ENCODE data around the gene GNAT1. TPM values are rescaled to one million over a fixed set of nuclear protein-coding genes. Genes with fewer than 3 reads are reported as not detected.

The GNAT1 gene
- total RNA-seq, 2 experiments from 2014 or later, result not detected

DNA sequence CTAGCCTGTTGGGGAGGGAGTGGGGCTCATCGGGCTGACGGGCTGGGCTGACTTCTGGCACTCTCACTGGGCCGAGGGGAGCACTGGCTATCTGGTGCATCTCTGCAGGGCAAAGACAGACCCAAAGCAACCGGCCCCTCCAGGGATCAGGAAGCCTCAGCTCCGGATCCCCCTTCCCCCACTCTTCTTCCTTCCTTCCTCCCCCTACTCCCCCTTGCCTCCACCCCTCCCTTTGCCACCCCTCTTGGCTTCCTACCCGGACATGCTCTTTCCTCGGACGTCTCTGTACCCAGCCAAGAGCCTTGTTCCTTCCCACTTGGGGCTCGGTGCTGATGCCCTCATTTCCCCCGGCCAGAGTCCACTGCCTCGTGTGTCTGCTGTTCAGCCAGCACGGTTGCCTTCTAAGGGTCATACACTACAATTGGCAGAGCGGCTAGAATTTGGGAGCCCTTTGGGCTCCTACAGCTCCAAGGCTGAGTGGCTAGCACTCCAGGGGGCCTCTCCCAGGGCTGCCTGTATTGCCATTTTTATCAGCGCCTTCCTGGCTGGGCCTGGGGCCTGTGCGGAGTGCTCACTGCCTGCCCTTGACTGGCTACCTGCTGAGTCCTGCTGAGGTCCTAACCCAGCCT is 25.4 kb upstream of the GNAT1 start:
- Histone ChIP-seq H3K27ac (ENCODE audit: low read depth, low read length, poor library complexity, severe bottlenecking) (no peak overlapping the region), H3K4me2 (ENCODE audit: low read length) (no peak overlapping the region), H4K20me1 (ENCODE audit: insufficient read depth, low read length) (no peaks in the 10 kb centered on the region), H3K36me3 (ENCODE audit: insufficient read depth, low read length) (no peaks in the 10 kb centered on the region), H3K4me3 (ENCODE audit: low read depth, low read length, poor library complexity, severe bottlenecking) (no peak overlapping the region), H3K9me3 (ENCODE audit: low read length) (no peaks in the 10 kb centered on the region), H3K9me2 (ENCODE audit: insufficient read depth, low read length) (no peaks in the 10 kb centered on the region), H3K79me2 (ENCODE audit: insufficient read depth, low read depth, low read length) (no peaks in the 10 kb centered on the region), H2AFZ (ENCODE audit: low read length) (no peak overlapping the region), H3K4me1 (ENCODE audit: insufficient read depth, low read length, poor library complexity, severe bottlenecking) (no peaks in the 10 kb centered on the region)
- POLR2A ChIA-PET, result no interaction called here
- no peak for DNase-seq (ENCODE audit: low spot score)
- TF ChIP-seq EZH2phosphoT487 (IDR thresholded peaks at IDR 0.05; ENCODE audit: borderline replicate concordance, low read depth, low read length), result no peak
- TF ChIP-seq, protein P1, sequence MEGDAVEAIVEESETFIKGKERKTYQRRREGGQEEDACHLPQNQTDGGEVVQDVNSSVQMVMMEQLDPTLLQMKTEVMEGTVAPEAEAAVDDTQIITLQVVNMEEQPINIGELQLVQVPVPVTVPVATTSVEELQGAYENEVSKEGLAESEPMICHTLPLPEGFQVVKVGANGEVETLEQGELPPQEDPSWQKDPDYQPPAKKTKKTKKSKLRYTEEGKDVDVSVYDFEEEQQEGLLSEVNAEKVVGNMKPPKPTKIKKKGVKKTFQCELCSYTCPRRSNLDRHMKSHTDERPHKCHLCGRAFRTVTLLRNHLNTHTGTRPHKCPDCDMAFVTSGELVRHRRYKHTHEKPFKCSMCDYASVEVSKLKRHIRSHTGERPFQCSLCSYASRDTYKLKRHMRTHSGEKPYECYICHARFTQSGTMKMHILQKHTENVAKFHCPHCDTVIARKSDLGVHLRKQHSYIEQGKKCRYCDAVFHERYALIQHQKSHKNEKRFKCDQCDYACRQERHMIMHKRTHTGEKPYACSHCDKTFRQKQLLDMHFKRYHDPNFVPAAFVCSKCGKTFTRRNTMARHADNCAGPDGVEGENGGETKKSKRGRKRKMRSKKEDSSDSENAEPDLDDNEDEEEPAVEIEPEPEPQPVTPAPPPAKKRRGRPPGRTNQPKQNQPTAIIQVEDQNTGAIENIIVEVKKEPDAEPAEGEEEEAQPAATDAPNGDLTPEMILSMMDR (conservative IDR thresholded peaks at IDR 0.05; ENCODE audit: low read length), result no peak
- intact Hi-C loops (cut with micrococcal nuclease; ENCODE audit: unreplicated experiment), result no loop called here
- CTCF ChIA-PET (ENCODE audit: unreplicated experiment), result no interaction called here
- BruUV-seq (replicated peaks), result no TSS peak

DNA sequence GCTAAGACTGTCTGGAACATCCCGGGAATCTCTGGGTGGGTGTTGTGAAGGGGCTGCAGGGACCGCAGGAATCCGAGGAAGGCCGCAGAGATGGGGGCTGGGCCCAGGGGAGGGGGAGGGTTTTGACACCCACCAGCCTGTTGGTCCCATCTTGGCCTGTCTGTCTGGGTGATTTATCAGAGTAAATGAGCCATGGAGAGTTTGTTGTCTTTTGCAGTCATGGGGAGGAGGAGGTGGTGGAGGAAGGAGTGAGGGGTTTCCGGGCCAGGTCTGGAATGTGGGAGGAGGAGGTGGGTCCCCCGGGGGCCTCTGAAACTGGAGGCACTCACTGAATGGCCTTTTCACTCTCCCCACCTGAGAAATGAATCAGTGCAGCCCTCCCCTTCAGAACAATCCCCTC is 24.8 kb upstream of the GNAT1 start:
- Histone ChIP-seq H3K9me3 (ENCODE audit: low read length) (no peaks in the 10 kb centered on the region), H3K36me3 (ENCODE audit: insufficient read depth, low read length) (no peaks in the 10 kb centered on the region), H4K20me1 (ENCODE audit: insufficient read depth, low read length) (no peaks in the 10 kb centered on the region), H2AFZ (ENCODE audit: low read length) (no peak overlapping the region), H3K4me2 (ENCODE audit: low read length) (no peak overlapping the region), H3K9me2 (ENCODE audit: insufficient read depth, low read length) (no peaks in the 10 kb centered on the region), H3K27ac (ENCODE audit: low read depth, low read length, poor library complexity, severe bottlenecking) (no peak overlapping the region), H3K79me2 (ENCODE audit: insufficient read depth, low read depth, low read length) (no peaks in the 10 kb centered on the region), H3K4me3 (ENCODE audit: low read depth, low read length, poor library complexity, severe bottlenecking) (no peak overlapping the region), H3K4me1 (ENCODE audit: insufficient read depth, low read length, poor library complexity, severe bottlenecking) (no peaks in the 10 kb centered on the region)
- DNase-seq (ENCODE audit: low spot score), result no peak
- intact Hi-C loops (cut with micrococcal nuclease; ENCODE audit: unreplicated experiment), result no loop called here
- CTCF ChIA-PET (ENCODE audit: unreplicated experiment), result no interaction called here
- POLR2A ChIA-PET, result no interaction called here
- no TSS peak for BruUV-seq (replicated peaks)
- TF ChIP-seq, protein P1 (conservative IDR thresholded peaks at IDR 0.05; ENCODE audit: low read length), result no peak
- TF ChIP-seq EZH2phosphoT487 (IDR thresholded peaks at IDR 0.05; ENCODE audit: borderline replicate concordance, low read depth, low read length), result no peak

GRCh38 chr3:50167069-50167840 is 24.2 kb upstream of the GNAT1 start:
- POLR2A ChIA-PET, result interaction anchor here (0.6 kb wide), 1 partner anchor 13 kb away, joined by 3 read pairs; no protein-coding TSS in a partner anchor
- BruUV-seq (replicated peaks), result no TSS peak
- Histone ChIP-seq H3K79me2 (ENCODE audit: insufficient read depth, low read depth, low read length) (no peaks in the 10 kb centered on the region), H2AFZ (ENCODE audit: low read length) (no peak overlapping the region), H3K36me3 (ENCODE audit: insufficient read depth, low read length) (no peaks in the 10 kb centered on the region), H3K4me2 (ENCODE audit: low read length) (no peak overlapping the region), H3K4me1 (ENCODE audit: insufficient read depth, low read length, poor library complexity, severe bottlenecking) (no peaks in the 10 kb centered on the region), H3K9me2 (ENCODE audit: insufficient read depth, low read length) (no peaks in the 10 kb centered on the region), H4K20me1 (ENCODE audit: insufficient read depth, low read length) (no peaks in the 10 kb centered on the region), H3K9me3 (ENCODE audit: low read length) (no peaks in the 10 kb centered on the region), H3K27ac (ENCODE audit: low read depth, low read length, poor library complexity, severe bottlenecking) (no peak overlapping the region), H3K4me3 (ENCODE audit: low read depth, low read length, poor library complexity, severe bottlenecking) (no peak overlapping the region)
- intact Hi-C loops (cut with micrococcal nuclease; ENCODE audit: unreplicated experiment), result no loop called here
- TF ChIP-seq EZH2phosphoT487 (IDR thresholded peaks at IDR 0.05; ENCODE audit: borderline replicate concordance, low read depth, low read length), result no peak
- TF ChIP-seq, protein P1 (conservative IDR thresholded peaks at IDR 0.05; ENCODE audit: low read length), result no peak
- CTCF ChIA-PET (ENCODE audit: unreplicated experiment), result no interaction called here
- DNase-seq (ENCODE audit: low spot score), result no peak

All from OCI-LY7 (cell line).